GM19193 (cell line): Measurements from ENCODE around the gene TM9SF1.

ENCODE experiments used
- POLR2A ChIP-seq: IDR thresholded peaks from 4 replicates; pipeline ENCODE4 v1.6.1; 2011; ENCODE audit not compliant: insufficient read depth, insufficient read length; ENCODE audit errors: extremely low read depth

TM9SF1 gene

DNA sequence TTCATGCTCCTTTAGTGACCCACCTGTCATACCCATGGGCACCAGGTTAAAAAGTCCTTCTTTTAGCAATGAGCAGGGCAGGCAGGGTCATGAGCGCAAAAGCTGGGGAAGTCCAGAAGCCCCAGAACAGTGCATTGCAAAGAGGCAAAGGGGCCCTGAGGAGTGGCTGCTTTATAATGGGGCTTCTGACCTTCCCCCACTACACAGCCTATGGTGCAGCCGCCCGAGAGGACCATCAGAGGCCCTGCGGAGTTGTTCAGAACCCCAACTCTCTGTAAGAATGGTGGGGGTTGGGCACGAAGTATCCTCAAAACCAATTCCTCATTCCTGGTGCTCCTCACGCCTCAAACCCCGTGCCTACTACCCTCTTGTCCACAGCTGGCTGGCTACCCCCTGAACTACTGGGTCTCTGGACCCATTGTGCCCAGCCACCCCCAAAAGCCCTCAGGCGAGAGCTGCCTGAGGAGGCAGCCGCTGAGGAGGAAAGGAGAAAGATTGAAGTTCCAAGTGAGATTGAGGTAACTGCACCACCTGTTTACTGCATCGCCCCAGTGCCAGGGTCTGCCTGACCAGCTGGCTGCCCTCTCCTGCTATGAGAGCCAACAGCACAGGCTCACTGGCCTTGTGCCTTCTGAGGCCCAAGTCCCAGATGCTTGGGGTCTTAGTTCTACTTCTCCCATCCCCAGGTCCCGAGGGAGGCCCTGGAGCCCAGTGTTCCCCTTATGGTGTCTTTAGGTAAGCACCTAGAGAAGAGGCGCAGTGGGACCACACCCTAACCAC lies 16.7 kb downstream of the TM9SF1 start:
- no peak for TF ChIP-seq POLR2A

GRCh38 chr14:24177891-24178290 lies 17.4 kb downstream of the TM9SF1 start:
- TF ChIP-seq POLR2A: no peak

- no peak for TF ChIP-seq POLR2A
Measured at GRCh38 chr14:24177041-24177825, 18.0 kb downstream of the TM9SF1 start.

DNA sequence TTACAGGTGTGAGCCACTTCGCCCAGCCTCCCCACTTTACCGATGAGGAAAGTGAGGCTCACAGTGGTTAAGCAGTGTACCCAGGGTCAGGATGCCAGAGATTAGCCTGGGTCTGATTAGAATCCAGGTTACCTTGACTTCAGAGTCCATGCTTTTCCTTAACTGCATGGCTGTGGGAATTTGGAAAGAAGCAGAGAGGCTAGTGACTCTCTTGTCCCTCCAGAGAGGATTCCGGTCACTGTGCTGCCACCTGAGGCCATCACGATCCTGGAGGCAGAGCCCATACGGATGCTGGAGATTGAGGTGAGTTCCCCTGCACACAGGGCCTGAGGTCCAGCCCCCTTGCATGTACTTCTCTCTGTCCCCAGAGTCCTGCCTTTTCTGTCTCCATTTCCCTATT lies 18.6 kb downstream of the TM9SF1 start:
- no peak for TF ChIP-seq POLR2A

- TF ChIP-seq POLR2A: peak; percentile 16
Measured at GRCh38 chr14:24172871-24173281, 22.4 kb downstream of the TM9SF1 start.

DNA sequence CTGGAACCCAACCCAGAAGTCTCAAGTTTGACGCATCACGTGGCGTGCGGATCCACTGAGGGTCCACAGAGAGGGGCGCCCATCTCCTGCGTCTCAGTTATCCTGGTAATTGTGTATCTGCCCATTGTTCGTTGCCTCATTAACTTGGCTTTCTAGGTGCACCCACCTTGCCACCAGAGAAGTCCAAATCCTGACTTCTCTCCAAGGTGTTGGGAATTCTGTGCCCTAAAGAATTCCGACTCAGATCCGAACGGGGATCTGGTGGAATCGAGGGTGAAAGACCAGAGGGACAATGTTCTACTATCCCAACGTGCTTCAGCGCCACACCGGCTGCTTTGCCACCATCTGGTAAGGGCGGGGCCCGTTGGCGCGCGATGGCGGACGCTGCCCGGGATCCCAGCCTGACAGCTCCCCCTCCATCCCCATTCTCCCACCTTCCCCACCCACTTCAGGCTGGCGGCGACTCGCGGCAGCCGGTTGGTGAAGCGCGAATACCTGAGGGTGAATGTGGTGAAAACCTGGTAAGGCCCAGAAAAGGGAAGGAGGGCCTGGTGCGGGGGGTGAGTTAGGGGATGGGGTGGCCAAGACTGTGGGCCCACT lies 22.9 kb downstream of the TM9SF1 start:
- no peak for TF ChIP-seq POLR2A

DNA sequence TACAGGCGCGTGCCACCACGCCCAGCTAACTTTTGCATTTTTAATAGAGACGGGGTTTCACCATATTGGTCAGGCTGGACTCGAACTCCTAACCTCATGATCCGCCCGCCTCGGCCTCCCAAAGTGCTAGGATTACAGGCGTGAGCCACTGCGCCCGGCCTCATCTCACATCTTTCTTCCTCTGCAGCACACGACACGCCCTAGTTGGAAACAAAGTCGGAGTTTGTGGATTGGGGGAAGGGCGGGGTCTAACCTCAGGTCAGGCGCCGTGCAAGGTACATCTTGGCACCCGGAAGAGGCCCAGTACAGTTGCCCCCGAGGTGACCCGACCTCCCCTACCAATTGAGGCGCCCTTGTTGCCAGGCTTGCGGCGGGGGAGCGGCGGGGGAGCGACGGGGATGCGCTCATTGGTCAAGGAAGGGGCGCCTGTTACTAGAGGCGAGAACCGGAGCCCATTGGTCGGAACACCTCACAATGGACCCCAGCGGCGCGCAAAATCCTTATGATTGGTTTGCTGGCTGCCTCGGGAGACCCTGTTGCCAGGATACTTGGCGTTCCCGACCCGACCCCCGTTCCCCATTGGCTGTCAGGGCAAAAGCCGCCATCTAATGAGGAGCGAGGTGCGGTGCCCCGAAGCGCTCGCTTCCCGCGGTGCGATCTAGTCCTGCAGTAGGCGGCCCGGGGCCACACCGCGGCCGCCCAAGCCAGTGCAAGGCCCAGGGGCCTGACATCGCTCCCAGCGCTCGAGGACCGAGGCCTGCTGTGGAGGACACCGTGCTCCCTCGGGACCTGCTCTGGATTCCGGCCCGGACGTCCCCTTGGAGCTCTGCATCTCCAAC lies 23.6 kb downstream of the TM9SF1 start, which contains the start of gene REC8:
Gene REC8 (plus strand): TSS at position 659 of the 839 bp plus-strand sequence. CDS start 473 bp downstream, outside the sequence.
- peak; percentile 75 for TF ChIP-seq POLR2A

- TF ChIP-seq POLR2A: peak; percentile 39
Measured at GRCh38 chr14:24167469-24168114, 27.6 kb downstream of the TM9SF1 start.

DNA sequence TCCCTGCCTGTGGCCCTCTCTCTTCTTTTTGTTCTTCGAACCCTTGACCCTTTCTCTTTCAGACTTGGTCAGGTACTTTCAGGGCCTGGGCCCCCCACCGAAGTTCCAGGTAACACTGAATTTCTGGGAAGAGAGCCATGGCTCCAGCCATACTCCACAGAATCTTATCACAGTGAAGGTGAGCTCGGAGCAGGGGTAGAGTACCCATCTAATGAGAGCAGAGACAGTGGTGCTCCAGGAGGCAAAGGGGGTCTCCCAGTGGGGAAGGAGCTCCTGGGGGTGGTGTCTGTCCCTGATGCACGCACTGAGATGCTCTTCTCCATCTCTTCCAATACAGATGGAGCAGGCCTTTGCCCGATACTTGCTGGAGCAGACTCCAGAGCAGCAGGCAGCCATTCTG lies 29.5 kb downstream of the TM9SF1 start:
- TF ChIP-seq POLR2A: no peak

DNA sequence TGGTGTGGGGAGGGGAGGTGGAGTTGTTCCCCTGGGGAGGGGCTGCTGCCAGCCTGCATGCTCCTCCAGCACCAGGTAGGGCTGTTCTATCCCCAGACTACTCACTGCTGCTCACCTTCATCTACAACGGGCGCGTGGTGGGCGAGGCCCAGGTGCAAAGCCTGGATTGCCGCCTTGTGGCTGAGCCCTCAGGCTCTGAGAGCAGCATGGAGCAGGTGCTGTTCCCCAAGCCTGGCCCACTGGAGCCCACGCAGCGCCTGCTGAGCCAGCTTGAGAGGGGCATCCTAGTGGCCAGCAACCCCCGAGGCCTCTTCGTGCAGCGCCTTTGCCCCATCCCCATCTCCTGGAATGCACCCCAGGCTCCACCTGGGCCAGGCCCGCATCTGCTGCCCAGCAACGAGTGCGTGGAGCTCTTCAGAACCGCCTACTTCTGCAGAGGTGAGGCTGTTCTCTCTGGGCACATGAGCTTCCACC lies 30.7 kb downstream of the TM9SF1 start:
- TF ChIP-seq POLR2A: no peak

- TF ChIP-seq POLR2A: no peak
Measured at GRCh38 chr14:24162093-24162492, 33.1 kb downstream of the TM9SF1 start.

DNA sequence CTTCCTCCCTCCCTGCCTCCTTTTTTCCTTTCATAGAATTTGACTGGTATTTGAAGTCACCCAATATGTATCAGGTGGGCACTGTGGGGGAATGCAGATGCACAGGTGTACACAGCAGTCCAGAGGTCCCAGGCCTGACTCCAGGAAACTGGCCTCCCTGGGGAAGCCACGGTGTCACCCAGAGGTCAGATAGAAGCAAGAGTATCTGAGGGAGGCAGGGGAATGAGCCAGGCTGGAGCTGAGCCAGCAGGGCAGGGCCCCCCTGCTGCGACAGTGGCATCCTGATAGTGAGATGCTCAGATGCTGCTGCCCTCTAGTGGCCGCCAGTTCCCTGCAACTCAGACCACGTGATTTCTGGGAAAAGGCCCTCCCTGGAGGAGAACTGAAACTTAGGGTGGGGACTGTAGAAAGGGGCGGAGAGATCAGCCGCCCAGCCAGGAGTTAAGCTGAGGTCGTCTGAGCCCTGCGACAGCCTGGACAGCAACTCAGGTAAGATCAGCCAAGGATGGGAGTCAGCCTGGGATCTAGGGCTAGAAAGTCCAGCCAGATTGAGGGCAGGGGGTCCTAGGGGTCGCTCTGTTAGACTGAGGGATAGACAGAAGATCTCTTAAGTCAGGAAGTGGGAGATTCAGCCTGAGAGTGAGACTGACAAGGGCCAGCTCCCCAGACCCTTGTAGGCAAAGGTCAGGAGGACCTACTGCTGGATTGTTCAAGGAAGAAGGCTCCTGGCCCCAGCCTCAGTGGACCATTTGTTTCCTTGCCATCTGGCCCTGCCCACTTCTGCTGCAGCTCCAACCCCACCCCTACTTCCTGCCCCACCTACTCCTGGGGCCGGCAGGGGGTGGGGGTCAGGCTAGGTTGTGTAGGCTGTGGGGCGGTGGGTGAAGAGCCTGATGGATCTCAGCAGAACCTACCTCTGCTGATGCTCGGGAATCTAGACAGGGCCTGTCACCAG lies 34.1 kb downstream of the TM9SF1 start, which contains the start of gene IRF9:
Gene IRF9 (plus strand): TSS at position 416 of the 955 bp plus-strand sequence. CDS start 880 bp downstream, outside the sequence.
- TF ChIP-seq POLR2A: peak; percentile 98

- TF ChIP-seq POLR2A: no peak
Measured at GRCh38 chr14:24160499-24160849, 34.8 kb downstream of the TM9SF1 start.

GRCh38 chr14:24159777-24160498 lies 35.3 kb downstream of the TM9SF1 start:
- TF ChIP-seq POLR2A: no peak
